Rectal smooth muscle tissue (tissue), 1 donor: ENCODE data around the gene TTC3.

ENCODE experiments used
- H3K27ac ChIP-seq: one replicate; pipeline ENCODE4 v1.7.0; 2013; ENCODE audit warnings: low read depth, low read length, inconsistent platforms
- H3K27me3 ChIP-seq: one replicate; pipeline ENCODE4 v1.7.0; 2013; ENCODE audit warnings: low read length; ENCODE audit not compliant: control insufficient read depth, insufficient read depth
- H3K36me3 ChIP-seq: one replicate; pipeline ENCODE4 v1.7.0; 2013; ENCODE audit warnings: low read length; ENCODE audit not compliant: control insufficient read depth, insufficient read depth
- H3K4me1 ChIP-seq: one replicate; pipeline ENCODE4 v1.7.0; 2013; ENCODE audit warnings: low read length; ENCODE audit not compliant: control insufficient read depth, insufficient read depth
- H3K4me3 ChIP-seq: one replicate; pipeline ENCODE4 v1.7.0; 2013; ENCODE audit warnings: low read length
- H3K9ac ChIP-seq: one replicate; pipeline ENCODE4 v1.7.0; 2013; ENCODE audit warnings: low read length

TTC3 gene

GRCh38 chr21:37168666-37169065, 95.6 kb downstream of the TTC3 start:
- no peaks in the 10 kb centered on the region for H3K27me3 ChIP-seq
- H3K27ac ChIP-seq = no peak overlapping the region
- no peak overlapping the region for H3K9ac ChIP-seq
- no peak overlapping the region for H3K4me3 ChIP-seq
- peaks cover 9% of the 10 kb centered on the region for H3K36me3 ChIP-seq
- peaks cover 6% of the 10 kb centered on the region for H3K4me1 ChIP-seq

GRCh38 chr21:37172646-37173045, 99.6 kb downstream of the TTC3 start:
- Histone ChIP-seq H3K36me3 (peaks cover 3% of the 10 kb centered on the region), H3K9ac (no peak overlapping the region), H3K27me3 (no peaks in the 10 kb centered on the region), H3K4me1 (peaks cover 6% of the 10 kb centered on the region), H3K27ac (no peak overlapping the region), H3K4me3 (no peak overlapping the region)

DNA sequence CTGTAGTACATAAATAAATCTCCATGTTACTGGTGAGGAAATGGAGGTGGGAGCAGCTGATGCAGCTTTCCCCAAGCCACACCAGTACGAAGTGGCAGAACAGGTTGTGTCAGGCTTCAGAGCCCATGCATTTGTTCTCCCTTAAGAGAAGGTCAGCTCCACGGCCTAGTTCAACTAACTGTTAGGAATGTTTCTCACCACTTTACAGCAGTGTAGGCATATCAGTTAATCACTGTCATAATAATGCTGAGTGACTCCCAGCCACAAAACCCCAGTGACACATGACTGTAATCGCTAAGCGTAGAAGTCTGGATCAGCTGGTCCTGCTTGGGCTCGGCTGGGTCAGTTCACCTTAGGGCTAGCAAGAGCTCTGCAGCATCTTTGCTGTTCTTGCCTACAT, 103.7 kb downstream of the TTC3 start:
- no peaks in the 10 kb centered on the region for H3K27me3 ChIP-seq
- no peak overlapping the region for H3K4me3 ChIP-seq
- H3K27ac ChIP-seq = no peak overlapping the region
- no peaks in the 10 kb centered on the region for H3K4me1 ChIP-seq
- no peak overlapping the region for H3K9ac ChIP-seq
- peaks cover 2% of the 10 kb centered on the region for H3K36me3 ChIP-seq

DNA sequence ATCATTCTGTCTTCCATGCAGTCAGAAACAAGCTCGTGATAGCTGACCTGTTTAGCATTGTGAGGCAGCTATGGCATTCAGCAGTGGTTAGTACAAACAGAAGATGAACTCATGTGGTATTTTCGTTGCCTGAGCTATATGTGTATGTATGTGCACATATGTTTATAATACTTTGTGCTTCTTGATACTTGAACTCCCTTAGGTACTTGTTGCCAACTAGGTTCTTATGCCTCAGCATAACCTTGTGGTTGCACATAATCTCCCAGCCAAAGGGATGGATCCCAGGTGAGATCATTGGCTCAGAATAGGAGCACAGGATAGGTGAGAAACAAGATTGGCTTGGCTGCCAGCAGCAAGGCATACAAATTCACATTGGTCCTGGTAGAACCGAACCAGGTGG, 108.0 kb downstream of the TTC3 start:
- Histone ChIP-seq H3K27ac (no peak overlapping the region), H3K36me3 (peaks cover 6% of the 10 kb centered on the region), H3K9ac (no peak overlapping the region), H3K4me3 (no peak overlapping the region), H3K4me1 (no peaks in the 10 kb centered on the region), H3K27me3 (no peaks in the 10 kb centered on the region)

DNA sequence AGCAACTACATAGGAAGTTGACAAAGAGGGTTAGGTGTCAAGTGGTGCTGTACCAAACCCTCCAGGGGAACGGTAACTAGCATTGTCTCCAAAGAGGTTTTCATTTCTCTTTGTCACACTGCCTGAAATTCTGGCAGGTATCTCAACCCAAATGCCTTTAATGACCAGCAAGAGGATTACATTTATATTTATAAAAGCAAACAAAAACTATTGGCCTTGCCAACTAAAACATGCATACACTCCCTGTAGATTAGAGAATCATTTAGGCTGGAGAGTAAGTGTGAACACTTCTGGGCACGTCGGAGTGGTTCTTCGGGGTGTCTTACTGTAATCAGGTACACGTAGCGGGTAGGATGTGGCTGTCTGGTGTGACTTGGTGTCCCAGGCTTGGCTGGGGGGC, 109.2 kb downstream of the TTC3 start:
- Histone ChIP-seq H3K36me3 (peaks cover 11% of the 10 kb centered on the region), H3K9ac (no peak overlapping the region), H3K27ac (no peak overlapping the region), H3K4me3 (no peak overlapping the region), H3K4me1 (no peaks in the 10 kb centered on the region), H3K27me3 (no peaks in the 10 kb centered on the region)

DNA sequence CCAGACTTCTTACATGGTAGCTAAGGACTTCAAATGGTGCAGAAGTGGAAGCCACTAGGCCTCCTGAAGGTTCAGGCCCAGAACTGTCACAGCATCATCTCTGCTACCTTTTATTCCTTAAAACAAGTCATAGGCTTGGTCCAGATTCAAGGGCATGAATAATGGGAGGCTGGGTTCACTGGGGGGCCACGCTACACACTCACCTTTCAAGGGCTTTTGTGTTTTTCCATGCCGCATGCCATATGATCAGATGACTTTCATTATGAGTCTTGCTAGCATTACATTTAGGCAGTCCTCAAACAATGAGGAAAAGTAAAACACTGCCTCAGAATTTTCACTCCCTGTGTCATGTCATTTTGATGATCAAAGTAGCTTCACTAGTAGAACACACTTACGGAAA, 110.7 kb downstream of the TTC3 start:
- Histone ChIP-seq H3K36me3 (peaks cover 11% of the 10 kb centered on the region), H3K9ac (no peak overlapping the region), H3K27me3 (no peaks in the 10 kb centered on the region), H3K27ac (no peak overlapping the region), H3K4me3 (no peak overlapping the region), H3K4me1 (no peaks in the 10 kb centered on the region)

DNA sequence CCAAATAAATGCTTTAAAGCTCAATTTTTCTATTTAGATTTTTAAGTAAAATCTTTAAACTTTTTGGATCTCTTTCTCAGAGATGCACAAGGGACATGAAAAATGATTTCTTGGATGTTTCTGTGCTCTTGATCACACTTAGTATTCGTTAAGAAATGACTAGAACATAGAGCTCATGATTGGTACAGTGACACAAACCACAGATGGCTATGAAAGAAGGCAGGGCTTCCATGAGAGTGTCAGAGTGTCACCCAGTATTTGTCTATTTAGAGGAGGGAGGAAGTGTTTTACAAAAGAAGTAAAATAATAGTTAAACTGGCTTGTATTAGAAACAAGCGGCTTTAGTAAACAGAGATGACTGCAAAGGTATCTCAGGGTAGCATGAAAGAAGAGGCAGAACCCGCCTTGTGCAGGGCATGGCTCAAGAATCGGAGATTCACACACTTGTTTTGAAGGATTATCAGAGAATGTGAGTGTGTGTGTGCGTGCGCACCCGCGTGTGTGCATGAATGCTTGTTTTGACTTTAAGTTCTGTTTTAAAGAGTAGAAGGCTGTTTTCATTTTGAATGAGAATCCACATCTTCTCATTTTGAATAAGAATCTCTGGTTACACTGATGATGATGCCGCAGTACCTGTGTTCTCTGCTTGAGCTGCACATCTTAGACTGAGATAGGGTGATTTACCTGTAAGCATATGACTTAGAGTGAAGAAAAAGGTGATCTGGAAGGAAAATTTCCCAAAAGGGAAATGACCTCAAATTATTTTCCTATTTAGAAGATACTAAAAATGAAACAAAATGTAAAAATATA, 111.9 kb downstream of the TTC3 start:
- Histone ChIP-seq H3K27ac (no peak overlapping the region), H3K4me1 (no peaks in the 10 kb centered on the region), H3K27me3 (no peaks in the 10 kb centered on the region), H3K36me3 (peaks cover 9% of the 10 kb centered on the region), H3K4me3 (no peak overlapping the region), H3K9ac (no peak overlapping the region)

DNA sequence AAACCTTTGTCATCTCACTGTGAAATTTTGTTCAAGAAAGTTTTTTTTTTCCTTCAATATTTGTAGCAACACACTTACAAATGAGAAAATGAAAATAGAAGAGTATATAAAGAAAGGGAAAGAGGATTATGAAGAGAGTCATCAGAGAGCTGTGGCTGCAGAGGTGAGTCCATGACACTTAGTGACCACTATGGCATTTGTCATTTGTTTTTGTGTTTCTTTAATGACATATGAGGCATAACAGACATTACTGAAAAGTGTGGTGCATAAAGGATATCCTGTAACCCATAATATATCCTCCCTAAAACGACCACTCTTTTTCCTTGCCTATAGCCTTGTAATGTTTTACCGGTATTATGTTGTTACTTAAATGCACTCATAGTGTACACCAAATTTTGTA, 113.9 kb downstream of the TTC3 start:
- peaks cover 9% of the 10 kb centered on the region for H3K36me3 ChIP-seq
- H3K27ac ChIP-seq = no peak overlapping the region
- H3K9ac ChIP-seq = no peak overlapping the region
- H3K4me1 ChIP-seq = no peaks in the 10 kb centered on the region
- H3K27me3 ChIP-seq = no peaks in the 10 kb centered on the region
- no peak overlapping the region for H3K4me3 ChIP-seq

- H3K4me3 ChIP-seq = no peak overlapping the region
- H3K36me3 ChIP-seq = peaks cover 8% of the 10 kb centered on the region
- no peaks in the 10 kb centered on the region for H3K27me3 ChIP-seq
- no peak overlapping the region for H3K9ac ChIP-seq
- no peak overlapping the region for H3K27ac ChIP-seq
- no peaks in the 10 kb centered on the region for H3K4me1 ChIP-seq
These were observed 115.8 kb downstream of the TTC3 start for GRCh38 chr21:37188825-37189224.

- H3K27ac ChIP-seq = no peak overlapping the region
- H3K36me3 ChIP-seq = peaks cover 11% of the 10 kb centered on the region
- H3K9ac ChIP-seq = no peak overlapping the region
- H3K4me3 ChIP-seq = no peak overlapping the region
- no peaks in the 10 kb centered on the region for H3K27me3 ChIP-seq
- no peaks in the 10 kb centered on the region for H3K4me1 ChIP-seq
These were observed 119.0 kb downstream of the TTC3 start for GRCh38 chr21:37192019-37192418.

DNA sequence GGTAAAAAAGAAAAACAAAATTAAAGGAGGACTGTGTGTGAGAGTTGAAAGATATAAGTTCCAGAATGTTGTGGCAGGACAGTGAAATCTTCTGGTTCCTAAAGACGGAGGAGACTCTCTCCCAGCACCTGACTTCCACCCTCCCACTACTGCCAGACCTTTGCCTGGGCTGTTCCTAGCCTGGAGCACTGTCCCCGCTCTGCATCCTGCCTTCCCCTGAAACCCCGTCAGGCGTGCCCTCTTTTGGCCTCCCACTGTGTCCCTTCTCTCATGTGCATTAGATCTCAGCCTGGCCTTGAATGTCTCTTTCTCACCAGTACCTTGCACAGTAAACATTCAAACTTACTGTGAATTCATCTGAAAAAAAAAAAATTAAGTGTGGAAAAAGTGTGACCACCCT, 120.0 kb downstream of the TTC3 start:
- no peak overlapping the region for H3K9ac ChIP-seq
- no peak overlapping the region for H3K4me3 ChIP-seq
- peaks cover 11% of the 10 kb centered on the region for H3K36me3 ChIP-seq
- H3K27ac ChIP-seq = no peak overlapping the region
- no peaks in the 10 kb centered on the region for H3K4me1 ChIP-seq
- H3K27me3 ChIP-seq = no peaks in the 10 kb centered on the region

- H3K36me3 ChIP-seq = peaks cover 14% of the 10 kb centered on the region
- no peak overlapping the region for H3K27ac ChIP-seq
- H3K27me3 ChIP-seq = no peaks in the 10 kb centered on the region
- no peak overlapping the region for H3K9ac ChIP-seq
- H3K4me1 ChIP-seq = no peaks in the 10 kb centered on the region
- no peak overlapping the region for H3K4me3 ChIP-seq
These were observed 120.6 kb downstream of the TTC3 start for GRCh38 chr21:37193676-37194075.

DNA sequence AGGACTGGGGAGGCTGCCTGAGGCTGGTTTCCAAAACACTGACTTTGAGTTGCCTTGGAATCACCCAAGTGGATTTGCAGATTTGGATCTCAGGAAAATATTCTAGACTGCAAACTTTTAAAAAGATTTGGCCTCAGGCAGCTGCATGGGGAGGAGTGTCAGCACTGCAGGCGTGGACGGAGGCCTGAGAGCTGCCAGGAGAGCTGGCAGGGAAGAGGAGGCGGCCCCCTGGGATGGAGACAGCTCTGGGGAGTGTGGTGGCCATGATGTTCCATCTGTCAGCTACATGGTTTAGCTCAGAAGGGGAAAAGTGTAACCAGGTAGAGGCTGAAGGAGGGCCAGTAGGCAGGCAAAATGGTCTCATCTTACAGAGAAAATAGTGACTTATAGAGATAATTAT, 122.0 kb downstream of the TTC3 start:
- Histone ChIP-seq H3K36me3 (peaks cover 14% of the 10 kb centered on the region), H3K27ac (no peak overlapping the region), H3K9ac (no peak overlapping the region), H3K4me3 (no peak overlapping the region), H3K27me3 (no peaks in the 10 kb centered on the region), H3K4me1 (no peaks in the 10 kb centered on the region)
